HG03135 (cell line): ENCODE results near the gene FBXW5.

Experiments
- ATAC-seq: cut with Tn5 transposase; IDR thresholded peaks from one replicate; pipeline ENCODE4 v1.9.1; 2021; ENCODE audit warnings: mild to moderate bottlenecking, moderate library complexity; ENCODE audit not compliant: unreplicated experiment

The FBXW5 gene

DNA sequence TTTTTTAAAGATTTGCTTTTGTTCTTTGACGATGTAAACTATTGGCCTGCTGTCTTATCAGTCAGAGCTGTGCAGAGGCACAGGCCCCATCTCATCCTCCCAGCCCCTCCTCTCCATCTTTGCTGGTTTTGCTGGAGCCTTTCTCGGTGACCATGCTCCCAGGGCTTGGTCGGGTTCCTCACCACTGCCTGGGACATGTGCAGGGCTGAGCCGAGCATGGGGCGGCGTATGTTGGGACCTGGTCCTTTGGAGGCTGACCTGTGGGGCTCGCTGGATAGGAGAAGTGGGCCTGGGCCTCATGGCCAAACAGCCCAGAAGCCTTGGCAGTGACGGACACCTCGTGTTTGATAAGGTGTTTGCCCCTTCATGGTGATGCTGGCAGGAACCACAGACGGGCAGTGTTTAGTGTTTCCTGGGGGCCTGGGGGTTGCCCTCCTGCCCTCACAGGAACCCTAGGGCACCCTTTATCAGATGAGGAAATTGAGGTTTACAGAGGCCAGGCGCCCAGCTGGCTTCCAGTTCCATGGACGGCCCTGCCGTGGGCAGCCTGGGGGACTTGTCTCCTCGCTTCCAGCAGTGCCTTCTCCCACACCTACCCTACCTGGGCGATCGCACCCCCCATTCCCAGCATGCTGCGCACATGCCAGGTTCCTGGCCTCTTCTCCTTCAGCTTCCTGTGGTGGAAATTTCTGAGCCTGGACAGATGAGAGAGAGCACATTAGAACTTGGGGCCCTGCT, 30.7 kb downstream of the FBXW5 start:
- no peak for ATAC-seq

DNA sequence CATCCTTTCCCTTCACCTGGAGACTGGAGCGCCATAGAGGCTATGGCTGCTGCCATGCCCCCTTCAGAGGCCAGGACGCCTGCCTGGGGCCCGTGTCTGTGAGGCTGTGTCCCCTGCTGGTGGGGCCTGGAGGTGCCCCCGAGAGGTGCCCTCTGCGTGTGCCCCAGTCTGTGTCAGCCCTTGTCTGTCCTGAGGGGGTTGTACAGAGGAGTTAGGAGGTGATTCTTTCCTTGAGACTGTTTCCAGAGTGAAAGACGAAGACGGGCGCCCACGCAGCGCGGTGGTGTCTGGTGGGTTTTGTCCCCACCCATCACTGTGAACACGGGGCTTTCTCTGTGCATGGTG, 33.7 kb downstream of the FBXW5 start:
- no peak for ATAC-seq

DNA sequence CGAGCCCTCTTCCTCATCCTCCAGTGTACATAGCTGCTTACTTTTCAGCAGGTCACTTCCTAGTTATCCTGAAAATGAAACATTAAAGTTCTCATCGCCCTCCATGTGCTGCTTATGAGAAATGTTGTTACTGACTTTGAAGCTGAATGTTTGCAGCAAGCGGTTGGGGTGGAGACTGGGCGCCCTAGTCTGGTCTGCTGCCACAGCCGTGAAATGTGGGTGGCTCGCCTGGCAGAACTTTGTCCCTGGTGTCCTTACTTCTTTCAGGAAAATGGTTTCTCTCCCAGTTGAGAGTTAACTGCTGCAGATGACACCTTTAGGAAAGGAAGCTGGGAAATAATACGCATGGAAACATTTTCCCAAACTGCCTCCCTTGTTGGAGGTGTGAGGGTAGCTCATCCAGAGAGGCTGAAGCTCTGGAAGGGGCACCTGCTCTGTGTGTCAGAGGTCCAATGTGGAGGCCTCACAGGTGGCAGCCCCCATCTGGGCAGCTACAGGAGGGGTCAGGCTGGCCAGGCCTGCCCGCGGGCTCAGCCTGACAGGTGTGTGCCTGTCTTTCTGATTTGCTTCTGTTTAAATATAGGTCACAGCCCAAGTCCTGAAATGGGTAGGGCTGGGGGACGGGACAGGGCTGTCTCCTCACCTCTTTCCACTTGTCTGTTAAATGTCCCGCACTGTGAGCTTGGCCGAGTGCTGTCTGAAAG, 34.2 kb downstream of the FBXW5 start:
- no peak for ATAC-seq

DNA sequence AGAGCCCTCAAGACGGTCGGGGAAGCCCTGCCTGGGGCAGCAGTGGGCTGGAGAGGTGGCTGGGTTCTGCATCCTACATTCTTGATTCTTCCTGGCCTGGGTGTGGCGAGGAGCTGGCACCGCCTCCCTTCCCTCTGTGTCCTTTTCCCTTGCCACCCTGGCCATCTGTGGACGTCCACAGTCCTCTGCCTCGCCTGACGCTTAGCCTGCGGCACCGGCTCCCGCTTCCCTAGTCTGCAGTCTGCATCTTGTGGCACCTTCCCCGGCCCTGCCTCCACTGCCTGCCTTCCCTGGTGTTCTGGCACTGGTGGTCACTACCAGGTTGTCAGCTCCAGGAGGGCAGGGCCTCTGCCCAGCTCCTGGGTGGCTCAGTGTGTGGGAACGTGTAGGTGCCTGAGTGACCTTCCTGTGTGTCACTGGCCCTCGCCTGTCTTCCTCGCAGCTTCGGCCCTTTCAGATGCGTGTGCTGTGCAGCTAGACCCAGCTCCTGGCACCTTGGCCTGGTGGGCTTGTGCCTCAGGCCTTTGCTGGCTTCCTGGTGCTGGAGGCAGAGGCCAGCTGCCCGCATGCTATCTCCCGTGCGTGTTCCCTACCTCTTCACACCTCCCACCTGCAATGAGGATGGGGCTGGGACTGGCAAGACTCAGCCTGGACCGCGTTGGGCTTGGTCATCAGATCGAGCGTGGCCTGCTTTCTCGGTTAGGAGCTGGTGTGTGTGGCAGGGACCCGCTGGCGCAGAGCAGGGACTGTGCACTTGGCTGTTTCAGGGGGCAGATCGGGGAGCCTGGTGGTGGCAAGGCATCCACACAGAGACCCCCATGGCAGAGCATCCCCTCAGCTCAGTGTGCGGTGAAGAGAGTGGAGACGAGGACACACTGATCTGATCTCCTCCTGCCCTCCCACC, 37.3 kb downstream of the FBXW5 start:
- no peak for ATAC-seq

DNA sequence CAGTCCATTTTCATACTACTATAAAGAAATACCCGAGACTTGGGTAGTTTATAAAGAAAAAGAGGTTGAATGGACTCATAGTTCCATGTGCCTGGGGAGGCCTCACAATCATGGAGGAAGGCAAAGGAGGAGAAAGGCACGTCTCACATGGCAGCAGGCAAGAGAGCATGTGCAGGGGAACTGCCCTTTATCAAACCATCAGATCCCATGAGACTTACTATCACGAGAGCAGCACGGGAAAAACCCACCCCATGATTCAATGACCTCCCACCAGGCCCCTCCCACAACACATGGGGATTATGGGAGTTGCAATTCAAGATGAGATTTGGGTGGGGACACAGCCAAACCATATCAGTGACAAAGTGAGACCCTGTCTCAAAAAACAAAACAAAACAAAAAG, 38.3 kb downstream of the FBXW5 start:
- ATAC-seq = no peak

DNA sequence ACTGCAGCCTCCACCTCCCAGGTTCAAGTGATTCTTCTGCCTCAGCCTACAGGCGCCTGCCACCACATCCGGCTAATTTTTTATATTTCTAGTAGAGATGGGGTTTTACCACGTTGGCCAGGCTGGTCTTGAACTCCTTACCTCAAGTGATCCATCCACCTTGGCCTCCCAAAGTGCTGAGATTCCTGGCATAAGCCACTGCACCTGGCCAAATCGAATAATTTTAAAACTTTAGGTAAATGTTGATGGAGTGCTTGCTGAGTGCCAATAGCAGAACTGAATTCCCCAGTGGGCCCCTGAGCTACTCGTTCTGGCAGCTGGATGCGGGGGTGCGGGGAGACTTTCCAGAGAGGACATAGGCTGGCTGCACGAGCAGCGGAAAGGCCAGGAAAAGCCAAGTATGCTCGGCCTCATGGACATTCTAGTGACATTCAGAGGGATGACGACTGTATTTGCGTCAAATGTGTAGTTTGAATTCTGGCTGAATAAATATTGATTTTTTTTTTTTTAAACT, 41.4 kb downstream of the FBXW5 start:
- ATAC-seq = no peak

DNA sequence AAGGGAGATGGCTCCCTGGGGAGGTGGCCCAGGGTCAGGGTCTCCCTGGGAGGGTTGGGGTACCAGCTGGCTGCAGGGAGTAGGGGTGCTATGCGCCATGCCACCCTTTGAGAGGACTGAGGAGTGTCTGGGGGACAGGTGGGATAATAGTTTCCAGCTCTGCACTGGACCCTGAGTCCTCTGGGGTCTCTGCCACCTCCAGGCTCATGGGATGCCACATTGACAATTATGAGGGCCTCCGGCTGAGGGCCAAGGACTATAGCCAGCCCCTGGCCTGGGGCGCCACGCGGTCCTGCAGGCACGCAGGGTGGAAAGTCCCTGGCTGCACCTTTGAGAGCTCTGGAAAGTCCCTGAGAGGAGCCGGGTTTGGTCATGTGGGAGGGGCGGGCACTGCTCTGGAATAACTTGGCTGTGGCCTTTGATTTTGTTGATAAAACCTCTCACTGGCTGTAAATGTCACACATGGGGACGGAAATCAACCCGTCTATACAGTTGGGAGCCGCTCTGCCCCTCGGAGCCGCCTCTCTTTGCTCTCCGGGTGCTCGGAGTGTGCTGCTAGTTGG, 42.2 kb downstream of the FBXW5 start:
- ATAC-seq = peak; percentile 59

DNA sequence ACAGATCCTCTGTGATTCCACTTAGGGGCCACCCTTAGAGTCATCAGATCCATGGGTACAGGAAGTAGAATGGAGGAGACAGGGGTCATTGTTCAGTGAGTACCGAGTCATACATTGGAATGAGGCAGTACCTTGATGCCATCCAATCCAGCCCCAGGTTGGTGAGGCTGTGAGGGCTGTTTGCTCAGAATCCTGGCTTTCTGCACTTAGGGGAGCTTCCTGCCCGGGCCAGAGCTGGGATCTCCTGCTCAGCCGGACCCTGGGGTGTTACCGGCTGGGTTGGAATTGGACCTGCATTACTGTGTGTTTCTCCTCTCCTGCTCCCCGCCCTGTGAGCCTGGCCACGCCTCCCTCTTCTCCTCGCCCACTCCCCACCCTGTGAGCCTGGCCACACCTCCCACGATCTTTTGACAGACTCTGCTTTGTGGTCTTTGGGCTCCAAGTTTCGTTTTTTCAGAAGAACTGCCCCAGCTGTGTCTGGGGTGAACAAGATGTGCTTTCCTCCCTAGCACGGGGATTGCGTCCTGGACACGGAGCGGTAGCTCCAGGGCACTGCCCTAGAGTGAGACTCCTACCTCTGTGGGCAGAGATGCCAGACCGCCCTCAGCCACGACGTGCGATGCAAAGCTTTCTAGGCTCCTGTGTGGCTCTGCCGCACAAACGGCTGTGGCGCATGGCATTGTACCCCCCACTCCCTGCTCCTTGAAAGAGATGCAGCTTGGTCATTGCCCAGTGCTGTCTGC, 42.9 kb downstream of the FBXW5 start:
- ATAC-seq = peak; percentile 45

DNA sequence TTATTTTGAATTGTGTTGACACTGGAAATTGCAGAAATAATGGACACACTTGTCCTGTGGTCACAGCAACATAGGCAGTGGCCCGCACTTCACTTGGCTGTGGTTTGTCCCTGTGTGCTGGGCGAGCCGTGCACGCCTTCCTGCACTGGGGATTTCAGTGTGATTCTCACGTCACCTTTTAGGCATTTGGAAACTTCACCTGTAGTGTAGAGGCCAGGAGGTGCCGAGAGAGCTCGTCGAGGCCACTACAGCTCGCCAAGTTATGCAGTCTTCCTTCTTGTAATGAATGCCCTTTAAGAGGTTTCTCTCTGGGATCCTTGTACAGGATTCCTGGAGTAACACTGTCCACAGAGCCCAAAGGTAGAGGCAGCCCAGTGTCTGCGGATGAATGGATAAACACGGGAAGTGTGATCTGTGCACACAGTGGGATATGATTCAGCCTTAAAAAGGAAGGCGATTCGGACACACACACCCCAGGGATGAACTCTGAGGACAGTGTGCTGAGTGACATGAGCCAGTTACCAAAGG, 43.5 kb downstream of the FBXW5 start:
- ATAC-seq = no peak

DNA sequence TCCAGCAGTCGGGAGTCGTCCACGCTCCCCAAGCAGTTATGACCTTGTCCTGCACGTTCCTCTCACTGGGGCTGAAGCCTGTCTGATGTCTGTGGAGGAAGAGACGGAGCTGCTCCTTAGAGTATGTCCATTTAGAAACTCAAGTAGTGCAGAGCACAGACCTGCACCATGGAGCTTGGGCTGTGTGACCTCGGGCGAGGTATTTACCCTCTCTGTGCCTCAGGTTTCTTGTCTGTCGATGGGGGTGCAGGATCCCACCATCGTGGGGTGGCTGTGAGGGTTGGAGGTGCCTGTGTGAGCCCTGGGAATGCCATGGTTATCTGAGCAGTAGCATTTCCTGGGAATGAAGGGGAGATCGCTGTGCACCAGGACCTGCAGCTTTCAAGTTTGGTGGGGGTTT, 44.0 kb downstream of the FBXW5 start:
- ATAC-seq = no peak

DNA sequence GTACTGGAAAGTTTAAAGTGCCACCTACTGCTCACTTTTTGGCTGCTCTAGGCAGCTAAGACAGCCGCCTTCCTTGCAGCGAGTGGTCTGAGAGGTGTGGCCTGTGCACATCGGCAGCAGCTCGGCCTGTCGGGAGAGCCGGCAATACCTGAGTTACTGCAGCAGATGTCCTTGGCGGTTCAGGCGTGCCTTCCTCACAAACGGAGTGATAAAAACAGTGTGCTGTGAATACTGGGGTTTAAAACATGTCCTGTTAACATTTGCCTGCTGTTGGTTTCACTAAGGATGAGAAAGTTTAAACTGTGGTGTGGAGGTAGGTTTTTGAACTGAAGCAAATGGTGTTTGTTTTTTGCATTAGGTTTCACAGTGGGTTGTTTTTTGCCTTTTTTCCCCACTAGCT, 45.3 kb downstream of the FBXW5 start:
- ATAC-seq = no peak

DNA sequence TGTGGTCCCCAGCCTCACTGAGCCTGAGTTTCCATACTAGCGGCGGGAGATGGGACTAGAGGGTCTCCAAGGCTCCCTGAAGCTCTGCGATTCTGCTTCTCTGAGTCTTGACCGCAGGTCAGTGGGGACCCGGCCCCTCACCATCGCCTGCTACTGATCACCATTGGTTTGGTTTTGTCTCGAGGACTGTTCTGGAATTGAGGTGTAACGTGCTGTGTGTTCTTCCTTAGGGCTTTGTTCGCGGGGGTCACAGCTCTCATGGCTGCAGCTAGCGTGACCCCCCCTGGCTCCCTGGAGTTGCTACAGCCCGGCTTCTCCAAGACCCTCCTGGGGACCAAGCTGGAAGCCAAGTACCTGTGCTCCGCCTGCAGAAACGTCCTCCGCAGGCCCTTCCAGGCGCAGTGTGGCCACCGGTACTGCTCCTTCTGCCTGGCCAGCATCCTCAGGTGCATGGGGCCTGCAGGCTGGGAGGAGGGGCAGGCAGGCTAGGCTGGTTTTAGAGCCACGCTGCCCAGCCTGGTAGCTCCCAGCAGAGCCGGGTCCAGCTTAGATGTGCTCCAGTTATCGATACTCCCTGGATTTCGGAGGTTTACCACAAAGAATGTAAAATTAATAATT, 45.9 kb downstream of the FBXW5 start:
- no peak for ATAC-seq

DNA sequence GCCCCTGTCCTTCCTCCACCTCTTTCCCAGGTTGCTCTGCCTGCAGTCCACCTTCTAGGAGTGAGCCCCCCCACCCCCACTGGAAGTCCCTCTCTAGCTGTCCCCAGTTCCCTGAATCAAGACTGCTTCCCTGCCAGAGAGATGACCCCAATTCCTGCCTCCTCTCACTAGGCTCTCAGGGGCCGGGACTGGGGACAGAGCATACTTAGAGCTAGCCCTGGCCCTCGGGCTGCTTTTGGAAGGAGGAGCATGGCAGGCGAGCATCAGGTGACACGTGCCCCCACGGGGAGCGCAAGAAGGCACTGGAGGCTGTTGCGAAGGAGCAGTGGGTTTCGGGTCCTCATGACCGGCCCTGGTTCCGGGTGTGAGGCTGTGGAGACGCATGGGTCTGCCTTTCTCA, 48.5 kb downstream of the FBXW5 start:
- no peak for ATAC-seq

DNA sequence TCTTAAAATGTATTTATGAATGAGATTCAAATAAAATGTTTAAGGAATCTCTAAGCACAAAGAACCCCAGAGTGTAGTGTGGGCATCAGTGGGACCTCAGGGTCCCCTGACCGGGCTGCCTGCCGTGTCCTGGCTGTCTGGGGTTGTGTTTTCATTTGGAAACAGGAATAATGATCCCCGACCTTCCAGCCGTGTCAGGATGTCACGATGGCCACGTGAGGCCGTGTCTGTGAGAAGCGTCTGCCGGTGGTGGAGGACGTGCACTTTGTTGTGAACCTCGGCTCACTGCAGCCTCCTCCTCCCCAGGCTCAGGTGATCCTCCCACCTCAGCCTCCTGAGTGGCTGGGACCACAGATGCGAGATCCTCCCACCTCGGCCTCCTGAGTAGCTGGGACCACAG, 53.9 kb downstream of the FBXW5 start:
- ATAC-seq = no peak
